ENCODE data around the gene SHANK1.

The SHANK1 gene

DNA sequence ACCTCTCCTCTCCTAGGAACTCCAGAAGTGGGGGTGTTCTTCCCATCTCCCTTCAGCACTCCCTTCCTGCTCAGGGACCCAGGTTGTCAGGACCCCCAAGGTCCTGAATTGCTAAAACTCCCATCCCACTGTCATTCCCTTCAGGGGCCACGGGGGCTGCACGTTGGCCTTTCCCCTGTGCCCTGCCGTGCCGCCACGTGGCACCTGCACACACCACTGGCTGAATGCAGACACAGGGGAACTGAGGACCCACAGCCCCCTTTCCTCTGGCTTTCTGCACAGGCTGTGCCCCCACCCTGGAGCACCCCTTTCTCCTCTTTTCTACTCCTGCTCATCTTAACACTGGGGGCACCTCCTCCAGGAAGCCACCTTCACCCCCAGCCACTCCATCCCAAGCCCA, 9.0 kb downstream of the SHANK1 start:
- H3K4me3 ChIP-seq (ENCODE audit: control insufficient read depth, low read depth, low read length), result no peak overlapping the region
- TF ChIP-seq, protein P1, sequence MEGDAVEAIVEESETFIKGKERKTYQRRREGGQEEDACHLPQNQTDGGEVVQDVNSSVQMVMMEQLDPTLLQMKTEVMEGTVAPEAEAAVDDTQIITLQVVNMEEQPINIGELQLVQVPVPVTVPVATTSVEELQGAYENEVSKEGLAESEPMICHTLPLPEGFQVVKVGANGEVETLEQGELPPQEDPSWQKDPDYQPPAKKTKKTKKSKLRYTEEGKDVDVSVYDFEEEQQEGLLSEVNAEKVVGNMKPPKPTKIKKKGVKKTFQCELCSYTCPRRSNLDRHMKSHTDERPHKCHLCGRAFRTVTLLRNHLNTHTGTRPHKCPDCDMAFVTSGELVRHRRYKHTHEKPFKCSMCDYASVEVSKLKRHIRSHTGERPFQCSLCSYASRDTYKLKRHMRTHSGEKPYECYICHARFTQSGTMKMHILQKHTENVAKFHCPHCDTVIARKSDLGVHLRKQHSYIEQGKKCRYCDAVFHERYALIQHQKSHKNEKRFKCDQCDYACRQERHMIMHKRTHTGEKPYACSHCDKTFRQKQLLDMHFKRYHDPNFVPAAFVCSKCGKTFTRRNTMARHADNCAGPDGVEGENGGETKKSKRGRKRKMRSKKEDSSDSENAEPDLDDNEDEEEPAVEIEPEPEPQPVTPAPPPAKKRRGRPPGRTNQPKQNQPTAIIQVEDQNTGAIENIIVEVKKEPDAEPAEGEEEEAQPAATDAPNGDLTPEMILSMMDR (IDR thresholded peaks at IDR 0.05; ENCODE audit: control insufficient read depth, insufficient read depth, low read depth, low read length, missing control alignments), result no peak
- DNase-seq (ENCODE audit: low read depth), result no peak

DNA sequence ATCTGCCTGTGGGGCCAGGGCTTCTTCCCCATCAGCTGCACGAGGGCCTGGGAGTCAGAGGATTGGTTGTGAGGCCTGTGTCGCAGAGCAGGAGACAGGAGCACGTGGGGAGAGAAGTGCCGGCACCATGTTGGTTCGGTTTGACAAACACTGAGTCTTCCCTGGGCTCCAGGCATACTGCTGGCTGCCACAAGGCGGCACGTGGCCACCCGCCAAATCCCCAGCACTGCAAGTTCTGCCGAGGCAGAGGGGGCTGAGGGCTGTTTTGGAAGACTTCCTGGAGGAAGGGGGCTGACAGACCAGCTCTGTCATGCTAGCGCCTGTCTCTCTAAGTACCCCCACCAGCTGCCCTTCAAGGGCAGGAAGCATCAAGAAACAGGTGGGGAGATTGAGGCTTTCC, 9.5 kb downstream of the SHANK1 start:
- no peak for DNase-seq (ENCODE audit: low read depth)
- H3K4me3 ChIP-seq (ENCODE audit: control insufficient read depth, low read depth, low read length), result no peak overlapping the region
- TF ChIP-seq, protein P1 (IDR thresholded peaks at IDR 0.05; ENCODE audit: control insufficient read depth, insufficient read depth, low read depth, low read length, missing control alignments), result peak; percentile 31

DNA sequence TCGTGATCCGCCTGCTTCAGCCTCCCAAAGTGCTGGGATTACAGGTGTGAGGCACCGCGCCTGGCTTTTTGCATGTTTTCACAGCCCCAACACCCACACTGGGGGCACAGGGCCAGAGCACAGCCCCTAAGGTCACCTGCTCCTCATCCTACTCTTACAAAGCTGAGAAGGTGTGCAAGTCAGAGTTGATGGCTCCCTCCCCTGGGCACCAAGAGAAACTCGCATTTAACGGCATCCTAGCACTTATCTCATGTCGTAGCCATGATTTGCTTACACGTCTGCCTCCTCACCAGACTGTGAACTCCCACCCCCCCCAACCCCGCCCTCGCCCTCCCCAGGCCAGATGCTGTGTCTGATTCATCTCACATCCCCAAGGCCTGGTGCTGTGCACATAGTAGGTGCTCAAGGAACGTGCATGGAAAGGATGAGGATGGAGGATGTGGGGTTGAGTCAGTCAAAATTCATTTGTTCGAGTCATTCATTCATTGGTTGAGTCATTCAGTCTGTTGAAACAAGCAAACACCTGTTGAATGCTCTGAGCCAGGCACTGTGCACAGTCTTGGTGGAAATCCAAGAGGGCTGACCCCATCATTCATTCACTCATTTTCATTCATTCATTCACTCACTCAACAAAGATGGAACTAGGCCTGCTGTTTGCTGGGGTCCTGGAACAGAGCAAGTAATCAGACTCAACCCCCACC, 11.3 kb downstream of the SHANK1 start:
- DNase-seq (ENCODE audit: low read depth), result no peak
- TF ChIP-seq, protein P1 (IDR thresholded peaks at IDR 0.05; ENCODE audit: control insufficient read depth, insufficient read depth, low read depth, low read length, missing control alignments), result no peak
- no peak overlapping the region for H3K4me3 ChIP-seq (ENCODE audit: control insufficient read depth, low read depth, low read length)

DNA sequence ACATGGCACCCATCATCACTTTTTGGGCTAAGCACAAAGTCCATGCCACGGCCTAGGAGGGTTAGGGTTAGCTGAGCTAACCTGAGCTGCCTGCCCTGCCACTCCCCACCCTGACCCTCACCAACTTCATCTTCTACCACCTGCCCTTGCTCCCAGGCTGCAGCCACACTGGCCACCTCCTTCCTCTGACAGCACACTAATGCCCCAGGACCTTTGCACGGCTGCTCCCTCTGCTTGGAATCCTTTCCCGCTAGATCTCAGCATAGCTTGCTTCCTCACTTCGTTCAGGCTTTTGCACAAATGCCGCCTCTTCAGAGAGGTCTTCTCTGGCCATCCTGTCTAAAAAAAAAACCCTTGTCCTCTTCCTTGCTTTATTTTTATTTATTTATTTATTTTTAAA, 13.2 kb downstream of the SHANK1 start:
- no peak overlapping the region for H3K4me3 ChIP-seq (ENCODE audit: control insufficient read depth, low read depth, low read length)
- TF ChIP-seq, protein P1 (IDR thresholded peaks at IDR 0.05; ENCODE audit: control insufficient read depth, insufficient read depth, low read depth, low read length, missing control alignments), result no peak
- DNase-seq (ENCODE audit: low read depth), result no peak

DNA sequence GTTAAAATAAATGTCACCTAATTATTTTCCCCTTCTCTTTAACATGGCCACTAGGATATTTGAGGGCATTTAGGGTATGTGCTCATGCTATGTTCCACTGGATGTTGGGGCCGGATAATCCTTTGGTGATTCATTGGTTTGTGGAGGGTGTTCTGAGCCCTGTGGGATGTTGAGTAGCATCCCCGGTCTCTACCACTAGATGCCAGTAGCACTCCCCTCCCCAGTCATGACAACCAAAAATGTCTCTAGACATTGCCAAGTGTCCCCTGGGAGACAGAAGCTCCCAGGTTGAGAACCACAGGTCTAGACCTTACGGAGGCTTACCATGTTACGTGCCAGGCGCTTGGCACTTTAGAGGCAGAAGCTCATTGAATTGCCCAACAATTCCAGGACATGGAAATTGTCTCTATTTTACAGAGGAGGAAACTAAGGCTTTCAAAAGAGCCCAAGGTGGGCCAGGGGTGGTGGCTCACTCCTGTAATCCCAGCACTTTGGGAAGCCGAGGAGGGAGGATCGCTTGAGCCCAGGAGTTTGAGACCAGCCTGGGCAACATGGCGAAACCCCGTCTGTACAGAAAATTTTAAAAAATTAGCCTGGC, 14.1 kb downstream of the SHANK1 start:
- H3K4me3 ChIP-seq (ENCODE audit: control insufficient read depth, low read depth, low read length), result no peak overlapping the region
- peak; percentile 29 for DNase-seq (ENCODE audit: low read depth)
- TF ChIP-seq, protein P1 (IDR thresholded peaks at IDR 0.05; ENCODE audit: control insufficient read depth, insufficient read depth, low read depth, low read length, missing control alignments), result peak; percentile 89

DNA sequence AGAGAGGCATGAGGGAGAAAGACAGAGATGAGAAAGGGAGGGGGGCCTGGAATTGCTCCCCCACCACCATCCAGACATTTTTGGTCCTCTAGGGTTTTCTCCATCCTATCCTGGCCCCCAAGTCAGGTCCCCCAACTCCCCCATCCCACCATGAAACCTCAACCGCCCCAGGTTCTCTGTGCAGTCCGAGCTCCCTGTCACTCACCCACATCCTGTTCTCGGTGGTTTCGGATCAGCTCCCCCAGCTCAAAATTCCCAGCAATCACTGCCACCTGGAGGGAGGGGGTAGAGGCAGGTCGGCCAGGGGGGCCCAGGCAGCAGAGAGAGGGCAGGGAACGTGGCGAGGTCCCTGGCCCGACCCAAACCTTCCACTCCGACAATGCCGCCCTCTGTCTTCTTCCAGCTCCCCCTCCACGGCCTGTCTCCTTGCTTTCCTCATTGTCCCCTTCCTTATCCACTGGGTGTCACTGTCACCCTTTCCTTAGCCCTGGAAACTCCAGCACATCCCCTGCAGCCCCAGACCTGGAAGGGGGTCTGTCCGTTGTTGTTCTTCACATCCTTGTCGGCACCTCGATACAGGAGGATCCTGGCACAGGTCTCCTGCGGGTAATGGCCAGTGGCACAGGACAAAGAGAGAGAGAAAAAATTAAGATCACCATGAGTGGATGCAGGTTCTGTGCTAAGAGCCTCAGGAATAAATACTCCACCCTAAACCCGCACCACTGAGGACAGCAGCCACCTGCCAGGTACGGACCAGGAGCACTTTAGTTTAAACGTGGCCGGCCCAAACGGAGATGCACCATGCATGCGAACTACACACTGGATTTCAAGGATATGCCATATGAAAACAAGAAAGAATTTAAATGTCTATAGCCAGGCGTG, 15.4 kb downstream of the SHANK1 start:
- H3K4me3 ChIP-seq (ENCODE audit: control insufficient read depth, low read depth, low read length), result no peak overlapping the region
- no peak for DNase-seq (ENCODE audit: low read depth)
- TF ChIP-seq, protein P1 (IDR thresholded peaks at IDR 0.05; ENCODE audit: control insufficient read depth, insufficient read depth, low read depth, low read length, missing control alignments), result no peak

Data from AG09309 (cell line).